HAP-1 (cell line): ENCODE results near the gene TMEM150B.
A peak's percentile ranks its signal among the peaks of the same experiment; 100 is the strongest.

Experiments used
- DNase-seq, 2 experiments: peaks; one replicate each; pipeline ENCODE4 v3.0.0-alpha.2; 2016 to 2020; ENCODE audit warnings: low spot score in 2 of 2
- H3K27me3 ChIP-seq: fragments of 250-450 bp; sonication (Bioruptor Pico); 2 replicates; pipeline ENCODE4 v1.5.1; 2020; ENCODE audit warnings: low read depth, mild to moderate bottlenecking, moderate library complexity
- H3K36me3 ChIP-seq: fragments of 250-450 bp; sonication (Bioruptor Pico); replicated peaks from 2 replicates; pipeline ENCODE4 v1.5.1; 2020; ENCODE audit warnings: mild to moderate bottlenecking
- H3K4me1 ChIP-seq: fragments of 250-450 bp; sonication (Bioruptor Pico); 2 replicates; pipeline ENCODE4 v1.5.1; 2020; ENCODE audit warnings: mild to moderate bottlenecking
- H3K4me3 ChIP-seq: fragments of 250-450 bp; sonication (Bioruptor Pico); 2 replicates; pipeline ENCODE4 v1.5.1; 2020; ENCODE audit warnings: mild to moderate bottlenecking, moderate library complexity
- H3K9me3 ChIP-seq: fragments of 250-450 bp; sonication (Bioruptor Pico); 2 replicates; pipeline ENCODE4 v1.5.1; 2020; ENCODE audit warnings: mild to moderate bottlenecking, moderate library complexity
- in situ Hi-C: fragments of 300-500 bp; cut with MboI; formaldehyde crosslinking; loops from 3 replicates; pipeline ENCODE4 v1.14.3; 2020; ENCODE audit warnings: low sequenced_read_pairs, inconsistent platforms, mixed read lengths

TMEM150B gene

GRCh38 chr19:55350620-55351315, 25.6 kb upstream of the TMEM150B start:
- peaks cover 31% of the 10 kb centered on the region for H3K27me3 ChIP-seq
- H3K9me3 ChIP-seq = no peaks in the 10 kb centered on the region
- peaks cover 20% of the 10 kb centered on the region for H3K36me3 ChIP-seq
- in situ Hi-C loops = no loop called here
- no peak for DNase-seq
- H3K4me1 ChIP-seq = peaks cover 26% of the 10 kb centered on the region
- H3K4me3 ChIP-seq = no peak overlapping the region

GRCh38 chr19:55348317-55349034, 23.3 kb upstream of the TMEM150B start:
- peaks cover 24% of the 10 kb centered on the region for H3K4me1 ChIP-seq
- no peaks in the 10 kb centered on the region for H3K9me3 ChIP-seq
- peaks cover 35% of the 10 kb centered on the region for H3K36me3 ChIP-seq
- DNase-seq = peak; percentile 39 to 88
- no peak overlapping the region for H3K4me3 ChIP-seq
- H3K27me3 ChIP-seq = peaks cover 16% of the 10 kb centered on the region
- in situ Hi-C loops = no loop called here

GRCh38 chr19:55347442-55348009, 22.4 kb upstream of the TMEM150B start:
- Histone ChIP-seq H3K4me3 (no peak overlapping the region), H3K27me3 (peaks cover 6% of the 10 kb centered on the region), H3K4me1 (peaks cover 20% of the 10 kb centered on the region), H3K9me3 (no peaks in the 10 kb centered on the region), H3K36me3 (peaks cover 43% of the 10 kb centered on the region)
- in situ Hi-C loops = no loop called here
- DNase-seq = no peak

- DNase-seq = no peak
- Histone ChIP-seq H3K36me3 (peaks cover 49% of the 10 kb centered on the region), H3K27me3 (no peaks in the 10 kb centered on the region; the same call in 1 of the 2 replicates), H3K4me3 (no peak overlapping the region), H3K4me1 (peaks cover 20% of the 10 kb centered on the region), H3K9me3 (no peaks in the 10 kb centered on the region)
- in situ Hi-C loops = no loop called here
Measured at GRCh38 chr19:55346725-55347441, 21.7 kb upstream of the TMEM150B start.

- H3K27me3 ChIP-seq = no peaks in the 10 kb centered on the region
- no peaks in the 10 kb centered on the region for H3K9me3 ChIP-seq
- in situ Hi-C loops = no loop called here
- peak in 1 of 2 experiments; percentile 66 for DNase-seq
- no peak overlapping the region for H3K4me3 ChIP-seq
- H3K4me1 ChIP-seq = peaks cover 26% of the 10 kb centered on the region
- H3K36me3 ChIP-seq = peaks cover 54% of the 10 kb centered on the region
Measured at GRCh38 chr19:55345818-55346724, 20.9 kb upstream of the TMEM150B start.

GRCh38 chr19:55345101-55345817, 20.1 kb upstream of the TMEM150B start:
- Histone ChIP-seq H3K4me3 (no peak overlapping the region), H3K36me3 (peaks cover 54% of the 10 kb centered on the region), H3K9me3 (no peaks in the 10 kb centered on the region), H3K4me1 (peaks cover 26% of the 10 kb centered on the region), H3K27me3 (no peaks in the 10 kb centered on the region)
- no peak for DNase-seq
- in situ Hi-C loops = no loop called here

GRCh38 chr19:55344444-55344843, 19.3 kb upstream of the TMEM150B start:
- Histone ChIP-seq H3K9me3 (no peaks in the 10 kb centered on the region), H3K36me3 (peaks cover 54% of the 10 kb centered on the region), H3K4me3 (no peak overlapping the region), H3K4me1 (peaks cover 21% of the 10 kb centered on the region), H3K27me3 (no peaks in the 10 kb centered on the region)
- in situ Hi-C loops = no loop called here
- no peak for DNase-seq

- H3K36me3 ChIP-seq = peaks cover 43% of the 10 kb centered on the region
- H3K4me1 ChIP-seq = peaks cover 12% of the 10 kb centered on the region
- no peaks in the 10 kb centered on the region for H3K9me3 ChIP-seq
- in situ Hi-C loops = no loop called here
- peak overlapping the region; percentile 77 for H3K4me3 ChIP-seq
- no peaks in the 10 kb centered on the region for H3K27me3 ChIP-seq
- no peak for DNase-seq
Measured at GRCh38 chr19:55341595-55342531, 16.7 kb upstream of the TMEM150B start.

- Histone ChIP-seq H3K4me1 (peaks cover 12% of the 10 kb centered on the region), H3K4me3 (peak overlapping the region; percentile 77), H3K27me3 (no peaks in the 10 kb centered on the region), H3K36me3 (peaks cover 39% of the 10 kb centered on the region), H3K9me3 (no peaks in the 10 kb centered on the region)
- in situ Hi-C loops = no loop called here
- peak; percentile 82 to 94 for DNase-seq
Measured at GRCh38 chr19:55341171-55341588, 16.0 kb upstream of the TMEM150B start.

GRCh38 chr19:55340784-55341147, 15.6 kb upstream of the TMEM150B start:
- in situ Hi-C loops = no loop called here
- Histone ChIP-seq H3K36me3 (peaks cover 34% of the 10 kb centered on the region), H3K4me3 (peak overlapping the region; percentile 77), H3K27me3 (no peaks in the 10 kb centered on the region), H3K4me1 (peaks cover 12% of the 10 kb centered on the region), H3K9me3 (no peaks in the 10 kb centered on the region)
- DNase-seq = peak in 1 of 2 experiments; percentile 70

- no peak for DNase-seq
- in situ Hi-C loops = no loop called here
Measured at GRCh38 chr19:55339889-55340783, 15.0 kb upstream of the TMEM150B start.

More at GRCh38 chr19:55339889-55340783, 15.0 kb upstream of the TMEM150B start:
- peaks cover 12% of the 10 kb centered on the region for H3K4me1 ChIP-seq
- H3K4me3 ChIP-seq = peak overlapping the region; percentile 77
- H3K9me3 ChIP-seq = no peaks in the 10 kb centered on the region
- H3K27me3 ChIP-seq = no peaks in the 10 kb centered on the region
- peaks cover 31% of the 10 kb centered on the region for H3K36me3 ChIP-seq
